Mesenchymal stem cell (in vitro differentiated cells and primary cell): ENCODE results near the gene RPLP2.

Experiments
- DNase-seq: peaks from one replicate; pipeline ENCODE4 v3.0.0-alpha.2; 2013
- H2AFZ ChIP-seq: one replicate; pipeline ENCODE4 v1.6.1; 2013; ENCODE audit warnings: low read depth, mild to moderate bottlenecking, control low read depth, inconsistent platforms, low read length, moderate library complexity
- H2AK5ac ChIP-seq: 2 replicates; pipeline ENCODE4 v1.6.1; 2013; ENCODE audit warnings: low read length, moderate library complexity, mild to moderate bottlenecking, inconsistent platforms; ENCODE audit not compliant: severe bottlenecking
- H2BK120ac ChIP-seq: one replicate; pipeline ENCODE4 v1.6.1; 2013; ENCODE audit warnings: low read depth, mild to moderate bottlenecking, inconsistent platforms, low read length, moderate library complexity
- H2BK12ac ChIP-seq, 2 experiments: one replicate each; pipeline ENCODE4 v1.6.1; 2013; ENCODE audit warnings: inconsistent platforms in 2 of 2, low read length in 2 of 2, mild to moderate bottlenecking in 2 of 2, moderate library complexity in 2 of 2, control low read depth in 1 of 2
- H2BK15ac ChIP-seq: one replicate; pipeline ENCODE4 v1.6.1; 2013; ENCODE audit warnings: mild to moderate bottlenecking, low read depth, inconsistent platforms; ENCODE audit not compliant: poor library complexity, severe bottlenecking
- H2BK5ac ChIP-seq: 2 replicates; pipeline ENCODE4 v1.6.1; 2013; ENCODE audit warnings: low read depth, mild to moderate bottlenecking, low read length, control low read depth, inconsistent platforms; ENCODE audit not compliant: poor library complexity, severe bottlenecking
- H3K14ac ChIP-seq, 2 experiments: one replicate each; pipeline ENCODE4 v1.6.1; 2013; ENCODE audit warnings: inconsistent platforms in 2 of 2, low read length in 2 of 2, control low read depth in 1 of 2, mild to moderate bottlenecking in 1 of 2, moderate library complexity in 1 of 2
- H3K18ac ChIP-seq, 2 experiments: one replicate each; pipeline ENCODE4 v1.6.1; 2013; ENCODE audit warnings: inconsistent platforms in 2 of 2, low read length in 2 of 2, control low read depth in 1 of 2, low read depth in 1 of 2, mild to moderate bottlenecking in 1 of 2
- H3K23ac ChIP-seq, 2 experiments: one replicate each; pipeline ENCODE4 v1.6.1; 2013; ENCODE audit warnings: inconsistent platforms in 2 of 2, low read length in 2 of 2, mild to moderate bottlenecking in 2 of 2, moderate library complexity in 2 of 2, control low read depth in 1 of 2
- H3K27ac ChIP-seq: 2 replicates; pipeline ENCODE4 v1.5.1; 2013; ENCODE audit warnings: mild to moderate bottlenecking, moderate library complexity, low read length, control low read depth, inconsistent platforms; ENCODE audit not compliant: poor library complexity, severe bottlenecking
- H3K27me3 ChIP-seq, 2 experiments: 2 replicates each; pipeline versions ENCODE4 v1.6.1 to v1.7.0; 2013; ENCODE audit warnings: low read length in 2 of 2, mild to moderate bottlenecking in 2 of 2, moderate library complexity in 2 of 2, control low read depth in 1 of 2, inconsistent platforms in 1 of 2; ENCODE audit not compliant: control insufficient read depth in 1 of 2, insufficient read depth in 1 of 2
- H3K36me3 ChIP-seq, 2 experiments: 2 replicates each; pipeline versions ENCODE4 v1.6.1 to v1.7.0; 2013; ENCODE audit warnings: low read length in 2 of 2, control low read depth in 1 of 2, inconsistent platforms in 1 of 2, low read depth in 1 of 2, mild to moderate bottlenecking in 1 of 2; ENCODE audit not compliant: insufficient read depth in 2 of 2, control insufficient read depth in 1 of 2
- H3K4ac ChIP-seq, 2 experiments: one replicate each; pipeline ENCODE4 v1.6.1; 2013; ENCODE audit warnings: inconsistent platforms in 2 of 2, low read length in 2 of 2, mild to moderate bottlenecking in 2 of 2, moderate library complexity in 2 of 2, control low read depth in 1 of 2, low read depth in 1 of 2
- H3K4me1 ChIP-seq: 2 replicates; pipeline ENCODE4 v1.6.1; 2013; ENCODE audit warnings: low read depth, low read length, control low read depth; ENCODE audit not compliant: control insufficient read depth, insufficient read depth
- H3K4me2 ChIP-seq: 2 replicates; pipeline ENCODE4 v1.6.1; 2013; ENCODE audit warnings: low read length, mild to moderate bottlenecking, inconsistent platforms; ENCODE audit not compliant: poor library complexity, severe bottlenecking
- H3K4me3 ChIP-seq, 2 experiments: 2 replicates each; pipeline versions ENCODE4 v1.5.1 to v1.7.0; 2013; ENCODE audit warnings: low read length in 2 of 2, mild to moderate bottlenecking in 2 of 2, control low read depth in 1 of 2, low read depth in 1 of 2; ENCODE audit not compliant: insufficient read depth in 1 of 2
- H3K79me1 ChIP-seq: replicated peaks from 2 replicates; pipeline ENCODE4 v1.6.1; 2013; ENCODE audit warnings: mild to moderate bottlenecking, control low read depth, low read length, inconsistent platforms; ENCODE audit not compliant: poor library complexity, severe bottlenecking
- H3K9ac ChIP-seq: 2 replicates; pipeline ENCODE4 v1.7.0; 2013; ENCODE audit warnings: mild to moderate bottlenecking, low read length, moderate library complexity
- H3K9me3 ChIP-seq: 2 replicates; pipeline ENCODE4 v1.7.0; 2013; ENCODE audit warnings: mild to moderate bottlenecking, low read length; ENCODE audit not compliant: control insufficient read depth
- H4K8ac ChIP-seq: one replicate; pipeline ENCODE4 v1.6.1; 2013; ENCODE audit warnings: inconsistent platforms, mild to moderate bottlenecking, low read length, moderate library complexity
- H4K91ac ChIP-seq: one replicate; pipeline ENCODE4 v1.6.1; 2013; ENCODE audit warnings: mild to moderate bottlenecking, low read length, inconsistent platforms
- WGBS: methylation state at CpG from one replicate; pipeline ENCODE4 v1.1.7; 2013; ENCODE audit warnings: mixed read lengths; 5-methylcytosine and 5-hydroxymethylcytosine counted together

Gene RPLP2

DNA sequence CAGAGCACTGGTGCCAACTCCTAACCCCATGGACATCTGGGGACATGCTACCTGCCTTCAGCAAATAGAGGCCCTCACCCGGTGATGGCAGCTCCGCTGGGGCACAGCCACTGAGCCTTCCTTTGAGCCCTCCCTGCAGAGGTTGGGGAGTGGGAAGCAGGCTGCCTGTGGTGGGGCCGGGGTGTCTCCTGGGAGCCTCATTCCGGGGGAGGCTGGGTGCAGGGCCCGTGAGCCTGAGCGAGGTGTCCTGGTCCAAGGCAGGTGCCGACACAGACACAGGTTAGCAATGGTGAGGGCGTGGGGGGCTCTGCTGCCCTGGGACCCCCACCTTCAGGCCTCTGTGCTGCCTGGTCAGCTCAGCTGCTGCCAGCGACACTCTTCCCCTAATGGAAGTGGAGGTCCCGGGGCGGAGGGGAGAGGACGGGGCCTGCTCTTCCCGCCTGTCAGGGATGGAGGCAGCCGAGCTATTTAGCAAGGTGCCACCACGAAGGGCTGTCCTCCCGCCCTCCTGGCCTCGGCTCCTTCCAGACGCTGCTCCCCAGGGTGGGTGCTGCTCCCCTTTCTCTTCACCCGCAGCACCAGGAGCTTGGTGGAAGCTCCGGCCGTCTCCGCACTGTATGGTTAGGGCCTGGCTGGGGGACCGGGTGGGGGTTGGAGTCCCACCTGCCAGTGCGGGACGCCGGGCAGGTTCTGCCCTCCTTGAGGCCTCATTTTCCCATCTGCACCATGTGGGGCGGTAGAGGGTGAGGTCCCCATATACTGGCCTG, 44.1 kb downstream of the RPLP2 start:
- Histone ChIP-seq H2BK120ac (no peak overlapping the region), H4K8ac (no peak overlapping the region), H3K4me3 (no peak overlapping the region), H3K27ac (no peak overlapping the region), H3K23ac (no peak overlapping the region), H2BK5ac (no peak overlapping the region), H3K27me3 (no peaks in the 10 kb centered on the region), H3K14ac (no peak overlapping the region), H3K9ac (no peak overlapping the region), H3K4ac (no peak overlapping the region), H2BK15ac (no peak overlapping the region), H2AFZ (no peak overlapping the region), H3K4me1 (peaks cover 63% of the 10 kb centered on the region), H3K36me3 (peaks cover 7 to 55% of the 10 kb centered on the region in 2 experiments), H3K9me3 (no peaks in the 10 kb centered on the region), H4K91ac (no peak overlapping the region), H3K18ac (no peak overlapping the region), H2BK12ac (no peak overlapping the region), H3K4me2 (no peak overlapping the region), H3K79me1 (peaks cover 31% of the 10 kb centered on the region), H2AK5ac (no peak overlapping the region)
- 96% methylated on average over 27 of the region's 27 CpGs for WGBS
- no peak for DNase-seq

DNA sequence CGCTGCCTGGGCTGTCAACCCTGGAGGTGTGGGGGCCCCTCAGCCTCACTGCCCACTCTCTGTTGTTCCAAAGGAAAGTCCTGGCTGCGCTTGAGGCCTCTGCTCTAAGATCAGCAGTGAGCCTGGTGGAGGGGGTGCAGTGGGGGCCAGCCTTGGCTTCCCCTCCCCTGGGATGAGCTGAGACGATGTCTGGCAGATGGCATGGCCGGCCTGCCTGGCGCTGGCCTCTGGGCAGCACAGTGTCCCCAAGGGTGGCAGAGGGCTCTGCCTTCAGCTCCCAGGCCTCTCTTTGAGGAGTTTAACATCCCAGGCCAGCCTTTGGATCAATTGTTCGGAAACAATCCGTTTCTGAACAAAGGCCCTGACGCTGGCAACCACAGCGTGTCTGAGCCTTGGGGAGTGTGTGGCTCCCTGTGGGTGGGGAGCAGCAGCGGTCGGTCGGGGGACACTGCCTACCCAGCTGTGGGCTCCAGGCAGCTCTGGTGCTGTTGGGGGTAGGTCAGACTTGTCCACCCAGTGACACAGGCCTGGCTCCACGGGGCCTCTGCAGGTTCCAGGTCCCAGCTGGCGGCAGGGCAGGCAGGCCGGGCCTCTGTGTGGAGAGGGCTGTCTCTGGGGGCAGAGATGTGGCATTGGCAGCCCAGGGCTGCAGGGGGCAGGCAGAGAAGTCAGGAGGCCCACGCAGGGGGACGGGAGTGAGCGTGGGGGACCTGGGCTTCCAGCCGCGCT, 45.0 kb downstream of the RPLP2 start:
- no peak overlapping the region for H2AFZ ChIP-seq
- H3K27me3 ChIP-seq, result no peaks in the 10 kb centered on the region
- H3K36me3 ChIP-seq, result peaks cover 7 to 58% of the 10 kb centered on the region in 2 experiments
- H2BK12ac ChIP-seq, result no peak overlapping the region
- no peak overlapping the region for H2BK120ac ChIP-seq
- H3K14ac ChIP-seq, result no peak overlapping the region
- no peak overlapping the region for H4K8ac ChIP-seq
- H4K91ac ChIP-seq, result no peak overlapping the region
- H3K79me1 ChIP-seq, result peaks cover 33% of the 10 kb centered on the region
- no peak for DNase-seq
- H3K27ac ChIP-seq, result no peak overlapping the region
- no peak overlapping the region for H2BK15ac ChIP-seq
- H3K4me3 ChIP-seq, result no peak overlapping the region
- H3K23ac ChIP-seq, result no peak overlapping the region
- WGBS, result 90% methylated on average over 20 of the region's 20 CpGs
- no peak overlapping the region for H3K18ac ChIP-seq
- no peak overlapping the region for H2BK5ac ChIP-seq
- no peak overlapping the region for H3K4ac ChIP-seq
- no peak overlapping the region for H2AK5ac ChIP-seq
- H3K9me3 ChIP-seq, result no peaks in the 10 kb centered on the region
- H3K4me2 ChIP-seq, result no peak overlapping the region
- peaks cover 67% of the 10 kb centered on the region for H3K4me1 ChIP-seq
- H3K9ac ChIP-seq, result no peak overlapping the region

DNA sequence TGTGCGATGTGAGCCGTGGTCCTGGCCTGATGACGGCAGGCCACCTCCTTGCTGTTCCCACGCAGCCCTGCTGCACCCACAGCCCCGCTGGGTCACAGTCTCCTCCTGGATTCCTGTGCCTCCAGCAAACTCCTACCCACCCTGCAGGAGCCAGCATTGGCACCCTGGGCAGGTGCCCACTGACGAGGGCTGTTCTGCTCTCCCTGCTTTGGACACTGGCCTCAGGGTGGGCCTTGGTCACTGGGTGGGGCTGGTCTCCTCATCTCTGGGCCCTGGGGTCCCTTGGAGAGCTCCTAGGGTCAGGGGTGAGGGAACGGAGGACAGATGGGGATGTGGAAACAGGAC, 45.5 kb downstream of the RPLP2 start:
- H3K4ac ChIP-seq, result no peak overlapping the region
- no peak overlapping the region for H2AFZ ChIP-seq
- no peak overlapping the region for H2BK5ac ChIP-seq
- no peak overlapping the region for H2BK12ac ChIP-seq
- no peaks in the 10 kb centered on the region for H3K9me3 ChIP-seq
- H3K36me3 ChIP-seq, result peaks cover 7 to 61% of the 10 kb centered on the region in 2 experiments
- no peak overlapping the region for H2AK5ac ChIP-seq
- no peak overlapping the region for H4K91ac ChIP-seq
- H4K8ac ChIP-seq, result no peak overlapping the region
- no peak overlapping the region for H3K18ac ChIP-seq
- H3K27ac ChIP-seq, result no peak overlapping the region
- 99% methylated on average over 7 of the region's 7 CpGs for WGBS
- H3K4me2 ChIP-seq, result no peak overlapping the region
- no peak overlapping the region for H3K9ac ChIP-seq
- H3K27me3 ChIP-seq, result no peaks in the 10 kb centered on the region
- peaks cover 69% of the 10 kb centered on the region for H3K4me1 ChIP-seq
- no peak for DNase-seq
- H2BK120ac ChIP-seq, result no peak overlapping the region
- no peak overlapping the region for H2BK15ac ChIP-seq
- no peak overlapping the region for H3K23ac ChIP-seq
- peaks cover 38% of the 10 kb centered on the region for H3K79me1 ChIP-seq
- H3K4me3 ChIP-seq, result no peak overlapping the region
- no peak overlapping the region for H3K14ac ChIP-seq

DNA sequence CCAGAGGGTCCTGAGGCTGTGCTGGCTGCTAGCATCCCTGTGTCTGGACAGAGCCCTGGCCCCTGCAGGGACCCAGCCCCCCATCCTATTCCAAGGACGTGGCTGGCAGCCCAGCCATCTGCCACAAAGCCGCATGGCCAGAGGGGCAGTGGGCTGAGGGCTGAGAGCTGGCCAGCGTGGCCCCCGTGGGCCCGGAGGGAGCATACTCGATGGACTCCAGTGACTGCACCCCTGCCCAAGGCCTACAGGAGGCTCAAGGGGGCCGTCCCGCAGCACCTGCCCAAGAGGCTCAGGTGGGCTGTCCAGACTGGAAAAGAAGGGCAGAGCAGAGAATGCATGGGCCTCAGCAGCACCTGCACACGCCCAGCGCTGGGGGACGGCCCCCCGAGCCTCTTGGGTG, 46.0 kb downstream of the RPLP2 start:
- Histone ChIP-seq H3K23ac (no peak overlapping the region), H3K9me3 (no peaks in the 10 kb centered on the region), H3K4me2 (no peak overlapping the region), H2BK12ac (no peak overlapping the region), H3K4me1 (peaks cover 69% of the 10 kb centered on the region), H3K27ac (no peak overlapping the region), H3K9ac (no peak overlapping the region), H2BK5ac (no peak overlapping the region), H2BK15ac (no peak overlapping the region), H4K91ac (no peak overlapping the region), H3K4ac (no peak overlapping the region), H2AK5ac (no peak overlapping the region), H4K8ac (no peak overlapping the region), H2AFZ (no peak overlapping the region), H3K14ac (no peak overlapping the region), H3K4me3 (no peak overlapping the region), H3K36me3 (peaks cover 7 to 62% of the 10 kb centered on the region in 2 experiments), H3K79me1 (peaks cover 38% of the 10 kb centered on the region), H3K27me3 (no peaks in the 10 kb centered on the region), H2BK120ac (no peak overlapping the region), H3K18ac (no peak overlapping the region)
- no peak for DNase-seq
- 93% methylated on average over 12 of the region's 12 CpGs for WGBS
